Ascending aorta (tissue), 2 donors: ENCODE results near the gene ITM2C. TPM values are rescaled to one million over a fixed set of nuclear protein-coding genes. Genes with fewer than 3 reads are reported as not detected.

ENCODE experiments used
- DNase-seq, 2 donors: peaks; one replicate each; pipeline ENCODE4 v3.0.0-alpha.2; 2019; ENCODE audit warnings: low spot score in 2 of 2
- H3K27ac ChIP-seq, 2 donors: fragments of 200-600 bp; sonication (generic); one replicate each; pipeline ENCODE4 v1.5.1; 2016 to 2017; ENCODE audit warnings: mild to moderate bottlenecking in 1 of 2
- H3K27me3 ChIP-seq: fragments of 200-600 bp; sonication (generic); one replicate; pipeline ENCODE4 v1.5.1; 2017
- H3K36me3 ChIP-seq, 2 donors: fragments of 200-600 bp; sonication (generic); one replicate each; pipeline ENCODE4 v1.5.1; 2016
- H3K4me1 ChIP-seq, 2 donors: fragments of 200-600 bp; sonication (generic); one replicate each; pipeline ENCODE4 v1.5.1; 2016 to 2017; ENCODE audit warnings: mild to moderate bottlenecking in 1 of 2
- H3K4me3 ChIP-seq, 2 donors: fragments of 200-600 bp; sonication (generic); one replicate each; pipeline ENCODE4 v1.5.1; 2016 to 2017; ENCODE audit warnings: mild to moderate bottlenecking in 1 of 2
- H3K9me3 ChIP-seq, 2 donors: fragments of 200-600 bp; sonication (generic); one replicate each; pipeline ENCODE4 v1.5.1; 2016
- intact Hi-C: fragments of 100-400 bp; cut with DNase I; formaldehyde crosslinking; loops from one replicate; pipeline ENCODE4 v1.15.1; 2023
- total RNA-seq: library from RNA; depleted of rRNA; stranded (reverse); fragments of >200 nt; gene quantifications from one replicate; pipeline ENCODE4 v1.1.0, GENCODE V29; 2016
- TF ChIP-seq, protein P1 (sequence below), 3 experiments: fragments of 200-600 bp in 2 of 3; fragments of 450-650 bp in 1 of 3; sonication (generic) in 2 of 3; IDR thresholded peaks; one replicate each; pipeline ENCODE4 v1.5.1; 2016 to 2019; ENCODE audit warnings: antibody characterized with exemption in 3 of 3, mild to moderate bottlenecking in 1 of 3, moderate library complexity in 1 of 3

The ITM2C gene
- total RNA-seq, 1 donor from 2014 or later = 84.9 TPM

DNA sequence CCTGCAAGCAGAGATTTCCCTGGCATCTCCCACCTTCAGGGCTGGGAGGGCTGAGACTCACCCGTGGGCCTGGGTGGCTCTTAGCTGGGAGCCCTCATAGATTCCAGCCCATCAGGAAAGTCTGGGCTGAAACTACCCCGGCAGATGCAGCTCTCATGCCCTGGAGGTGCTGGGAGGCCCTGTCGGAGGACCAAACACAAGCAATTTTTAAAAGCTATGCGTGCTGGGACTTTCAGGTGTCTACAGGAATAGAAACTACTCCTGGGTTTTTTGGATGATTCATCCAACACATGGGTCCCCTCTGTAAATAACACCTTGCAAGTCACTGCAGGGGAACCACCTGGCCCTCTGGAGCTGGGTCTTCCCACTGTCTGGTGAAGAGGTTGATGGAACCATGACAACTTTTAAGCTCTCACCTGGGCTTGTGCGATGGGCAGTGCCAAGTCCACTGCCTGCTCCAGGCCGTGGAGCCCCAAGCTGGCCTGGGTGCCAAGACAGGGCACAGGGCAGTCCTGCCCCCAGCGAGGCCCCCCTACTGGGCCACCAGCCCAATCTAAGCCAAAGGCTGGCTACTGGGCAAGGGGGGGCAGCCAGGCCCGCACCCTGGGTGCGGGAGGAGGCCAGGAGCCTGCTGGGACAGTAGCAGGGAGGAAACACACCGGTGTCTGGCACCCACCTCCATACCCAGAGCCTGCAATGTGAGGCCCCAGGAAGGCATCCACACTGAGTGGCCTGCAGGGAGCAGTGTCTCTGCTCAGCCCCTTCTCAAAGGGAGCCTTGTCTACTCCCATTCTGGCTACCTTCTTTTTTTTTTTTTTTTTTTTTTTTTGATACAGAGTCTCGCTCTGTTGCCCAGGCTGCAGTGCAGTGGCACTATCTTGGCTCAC lies 61.4 kb downstream of the ITM2C start:
- H3K36me3 ChIP-seq = no peaks in the 10 kb centered on the region
- no peaks in the 10 kb centered on the region for H3K27me3 ChIP-seq
- H3K4me1 ChIP-seq = no peaks in the 10 kb centered on the region
- H3K9me3 ChIP-seq = no peaks in the 10 kb centered on the region
- no peak overlapping the region for H3K4me3 ChIP-seq
- TF ChIP-seq, protein P1, sequence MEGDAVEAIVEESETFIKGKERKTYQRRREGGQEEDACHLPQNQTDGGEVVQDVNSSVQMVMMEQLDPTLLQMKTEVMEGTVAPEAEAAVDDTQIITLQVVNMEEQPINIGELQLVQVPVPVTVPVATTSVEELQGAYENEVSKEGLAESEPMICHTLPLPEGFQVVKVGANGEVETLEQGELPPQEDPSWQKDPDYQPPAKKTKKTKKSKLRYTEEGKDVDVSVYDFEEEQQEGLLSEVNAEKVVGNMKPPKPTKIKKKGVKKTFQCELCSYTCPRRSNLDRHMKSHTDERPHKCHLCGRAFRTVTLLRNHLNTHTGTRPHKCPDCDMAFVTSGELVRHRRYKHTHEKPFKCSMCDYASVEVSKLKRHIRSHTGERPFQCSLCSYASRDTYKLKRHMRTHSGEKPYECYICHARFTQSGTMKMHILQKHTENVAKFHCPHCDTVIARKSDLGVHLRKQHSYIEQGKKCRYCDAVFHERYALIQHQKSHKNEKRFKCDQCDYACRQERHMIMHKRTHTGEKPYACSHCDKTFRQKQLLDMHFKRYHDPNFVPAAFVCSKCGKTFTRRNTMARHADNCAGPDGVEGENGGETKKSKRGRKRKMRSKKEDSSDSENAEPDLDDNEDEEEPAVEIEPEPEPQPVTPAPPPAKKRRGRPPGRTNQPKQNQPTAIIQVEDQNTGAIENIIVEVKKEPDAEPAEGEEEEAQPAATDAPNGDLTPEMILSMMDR (IDR thresholded peaks at IDR 0.05) = no peak
- peak in 1 of 2 donors; percentile 47 for DNase-seq
- H3K27ac ChIP-seq = no peak overlapping the region
- intact Hi-C loops = no loop called here

DNA sequence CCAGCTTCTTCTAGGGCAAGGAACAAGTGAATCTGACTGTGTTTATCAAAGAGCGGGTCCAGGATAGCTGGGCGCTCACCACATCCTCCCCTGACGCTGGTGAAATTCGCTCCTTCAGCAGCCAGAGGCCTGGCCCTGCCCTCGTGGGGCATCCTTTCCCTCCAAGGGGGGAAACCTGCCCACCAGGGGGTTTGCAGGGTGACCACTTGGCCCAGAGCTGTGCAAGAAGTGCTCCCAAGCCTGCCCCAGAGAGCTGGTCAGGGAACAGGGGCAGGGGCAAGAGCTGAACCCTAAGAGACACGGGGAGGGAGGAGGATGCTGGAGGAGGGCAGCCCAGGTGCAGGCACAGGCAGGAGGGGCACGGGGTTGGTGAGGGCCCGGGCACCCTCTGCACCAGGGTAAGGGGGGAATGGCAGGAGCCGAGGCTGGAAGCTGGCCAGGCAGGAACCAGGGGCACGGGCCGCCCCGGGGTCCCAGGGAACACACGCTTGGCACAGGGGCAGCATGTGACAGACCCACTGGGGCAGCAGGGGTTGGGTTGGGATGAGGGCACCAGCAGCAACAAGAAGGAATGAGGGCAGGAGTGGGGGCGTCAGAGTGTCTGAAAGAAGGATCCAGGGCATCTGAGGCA lies 63.1 kb downstream of the ITM2C start:
- TF ChIP-seq, protein P1 (IDR thresholded peaks at IDR 0.05) = no peak
- no peaks in the 10 kb centered on the region for H3K4me1 ChIP-seq
- no peak overlapping the region for H3K27ac ChIP-seq
- H3K9me3 ChIP-seq = no peaks in the 10 kb centered on the region
- H3K4me3 ChIP-seq = no peak overlapping the region
- intact Hi-C loops = no loop called here
- peak in 1 of 2 donors; percentile 52 for DNase-seq
- no peaks in the 10 kb centered on the region for H3K27me3 ChIP-seq
- H3K36me3 ChIP-seq = no peaks in the 10 kb centered on the region

Other genes starting within 250 kb of the ITM2C start
- 62.9 TPM for gene CAB39, start 152.1 kb upstream of the ITM2C start, total RNA-seq
- not detected for gene GPR55, start 60.3 kb downstream of the ITM2C start, total RNA-seq
- not detected for gene SPATA3, start 131.2 kb downstream of the ITM2C start, total RNA-seq
- 20.5 TPM for gene C2orf72, start 172.6 kb downstream of the ITM2C start, total RNA-seq
- 97.4 TPM for gene PSMD1, start 191.9 kb downstream of the ITM2C start, total RNA-seq